GM12878 (cell line): ENCODE results near the gene RAD18.

ENCODE experiments used
- NFIC ChIP-seq: IDR thresholded peaks from 2 replicates; pipeline ENCODE4 v1.6.1; 2012; ENCODE audit warnings: low read depth, mild to moderate bottlenecking, inconsistent platforms, low read length, moderate library complexity
- POLR2A ChIP-seq: IDR thresholded peaks from 2 replicates; pipeline ENCODE4 v1.6.1; 2011; ENCODE audit warnings: low read depth, mild to moderate bottlenecking, low read length
- SPI1 ChIP-seq: IDR thresholded peaks from 2 replicates; pipeline ENCODE4 v1.6.1; 2011; ENCODE audit warnings: low read depth, mild to moderate bottlenecking, low read length, moderate library complexity, borderline replicate concordance; ENCODE audit not compliant: insufficient read depth

GRCh38 chr3:8863891-8864290 is 99.4 kb downstream of the RAD18 start:
- no peak for TF ChIP-seq SPI1
- no peak for TF ChIP-seq NFIC
- no peak for TF ChIP-seq POLR2A
